ENCODE data around the gene NUDT12. TPM values are rescaled to one million over a fixed set of nuclear protein-coding genes. Genes with fewer than 3 reads are reported as not detected.

Gene NUDT12
- total RNA-seq, 4 donors from 2014 or later, result 3.5 to 14.3 (median 5.8) TPM

DNA sequence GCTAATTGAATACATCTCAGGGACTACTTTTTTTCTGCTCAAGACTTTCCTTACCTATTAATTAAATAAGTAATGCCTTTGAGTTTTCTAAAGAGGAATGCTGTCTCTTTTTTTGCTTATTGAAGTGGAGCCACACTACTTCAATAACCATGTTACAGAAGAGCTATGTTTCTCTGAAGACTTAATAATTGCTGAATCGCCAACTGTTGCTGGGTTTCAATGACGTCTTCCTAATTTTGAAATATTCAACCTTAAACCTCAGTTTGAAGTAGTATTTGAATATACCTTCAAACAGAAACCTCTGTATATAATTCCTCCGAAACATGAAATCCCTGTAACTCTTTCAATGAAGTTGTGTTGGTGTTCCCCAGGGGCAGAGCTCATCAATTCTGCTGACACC, 21.0 kb downstream of the NUDT12 start:
- TF ChIP-seq, protein P1, sequence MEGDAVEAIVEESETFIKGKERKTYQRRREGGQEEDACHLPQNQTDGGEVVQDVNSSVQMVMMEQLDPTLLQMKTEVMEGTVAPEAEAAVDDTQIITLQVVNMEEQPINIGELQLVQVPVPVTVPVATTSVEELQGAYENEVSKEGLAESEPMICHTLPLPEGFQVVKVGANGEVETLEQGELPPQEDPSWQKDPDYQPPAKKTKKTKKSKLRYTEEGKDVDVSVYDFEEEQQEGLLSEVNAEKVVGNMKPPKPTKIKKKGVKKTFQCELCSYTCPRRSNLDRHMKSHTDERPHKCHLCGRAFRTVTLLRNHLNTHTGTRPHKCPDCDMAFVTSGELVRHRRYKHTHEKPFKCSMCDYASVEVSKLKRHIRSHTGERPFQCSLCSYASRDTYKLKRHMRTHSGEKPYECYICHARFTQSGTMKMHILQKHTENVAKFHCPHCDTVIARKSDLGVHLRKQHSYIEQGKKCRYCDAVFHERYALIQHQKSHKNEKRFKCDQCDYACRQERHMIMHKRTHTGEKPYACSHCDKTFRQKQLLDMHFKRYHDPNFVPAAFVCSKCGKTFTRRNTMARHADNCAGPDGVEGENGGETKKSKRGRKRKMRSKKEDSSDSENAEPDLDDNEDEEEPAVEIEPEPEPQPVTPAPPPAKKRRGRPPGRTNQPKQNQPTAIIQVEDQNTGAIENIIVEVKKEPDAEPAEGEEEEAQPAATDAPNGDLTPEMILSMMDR (IDR thresholded peaks at IDR 0.05), result no peak
- DNase-seq (ENCODE audit: low spot score) (no peak), ATAC-seq (ENCODE audit: low FRiP score) (no peak)

DNA sequence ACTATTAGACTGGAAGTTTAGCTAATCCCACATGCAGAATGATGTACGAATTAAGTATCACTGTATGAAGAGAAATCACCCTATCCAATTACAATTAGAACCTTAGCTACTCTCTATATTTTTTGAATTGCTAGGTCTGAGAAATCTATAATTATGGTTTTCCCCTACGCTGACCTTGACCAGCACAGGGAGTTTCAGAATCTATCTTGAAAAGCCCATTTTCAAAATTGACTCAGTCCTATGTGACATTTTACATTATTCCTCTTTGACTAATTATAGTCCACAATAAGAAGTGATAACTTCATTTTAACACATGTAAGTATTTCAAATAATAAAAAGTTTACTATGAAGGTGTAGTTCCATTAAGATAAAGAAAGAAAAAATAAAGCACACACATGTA, 21.5 kb downstream of the NUDT12 start:
- no peak for DNase-seq (ENCODE audit: low spot score)
- TF ChIP-seq, protein P1 (IDR thresholded peaks at IDR 0.05), result no peak
- no peak for ATAC-seq (ENCODE audit: low FRiP score)

DNA sequence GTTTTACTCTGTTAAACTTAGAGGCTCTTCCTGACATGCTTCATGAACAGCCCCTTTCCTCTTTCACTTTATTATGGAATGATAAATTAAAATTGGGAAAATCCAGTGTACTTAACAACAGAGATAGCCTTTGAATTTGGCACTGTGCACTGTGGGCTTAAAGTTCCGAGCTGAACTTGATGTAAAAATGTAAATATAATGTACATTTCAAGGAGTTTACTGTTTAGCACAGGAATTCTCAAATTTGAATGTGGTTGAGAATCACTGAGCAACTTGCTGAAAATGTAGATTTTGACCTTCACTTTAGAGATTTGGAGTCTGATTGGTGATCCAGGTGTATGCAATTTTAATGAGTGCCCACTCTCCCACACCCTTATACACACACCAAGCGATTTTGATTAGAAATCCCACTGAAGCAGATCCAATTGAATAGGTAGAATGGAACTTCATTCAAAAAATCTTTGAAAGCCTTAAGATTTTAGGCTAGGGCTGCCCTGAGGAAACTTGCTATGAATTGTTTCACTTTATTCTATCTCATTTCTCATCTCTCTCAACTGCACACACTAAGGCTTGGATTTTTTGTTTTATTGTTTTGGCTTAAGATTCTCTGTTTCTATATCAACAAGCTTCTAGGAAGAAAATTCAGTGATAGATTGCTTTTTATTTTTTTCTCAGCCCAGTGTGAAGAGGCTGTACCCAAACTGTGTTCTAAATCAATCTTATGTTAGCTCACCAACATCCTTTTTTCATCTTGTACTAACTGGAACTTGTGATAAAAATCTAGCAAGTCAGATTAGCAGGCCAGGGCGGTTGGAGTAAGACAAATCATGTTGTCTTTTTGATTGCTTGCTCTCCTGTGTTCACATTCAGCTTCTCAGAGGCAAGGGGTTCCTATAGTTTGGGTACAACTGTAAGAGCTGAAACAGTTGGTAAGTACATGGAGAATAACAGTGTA, 22.9 kb downstream of the NUDT12 start:
- ATAC-seq (ENCODE audit: low FRiP score), result no peak
- DNase-seq (ENCODE audit: low spot score), result no peak
- TF ChIP-seq, protein P1 (IDR thresholded peaks at IDR 0.05), result no peak

DNA sequence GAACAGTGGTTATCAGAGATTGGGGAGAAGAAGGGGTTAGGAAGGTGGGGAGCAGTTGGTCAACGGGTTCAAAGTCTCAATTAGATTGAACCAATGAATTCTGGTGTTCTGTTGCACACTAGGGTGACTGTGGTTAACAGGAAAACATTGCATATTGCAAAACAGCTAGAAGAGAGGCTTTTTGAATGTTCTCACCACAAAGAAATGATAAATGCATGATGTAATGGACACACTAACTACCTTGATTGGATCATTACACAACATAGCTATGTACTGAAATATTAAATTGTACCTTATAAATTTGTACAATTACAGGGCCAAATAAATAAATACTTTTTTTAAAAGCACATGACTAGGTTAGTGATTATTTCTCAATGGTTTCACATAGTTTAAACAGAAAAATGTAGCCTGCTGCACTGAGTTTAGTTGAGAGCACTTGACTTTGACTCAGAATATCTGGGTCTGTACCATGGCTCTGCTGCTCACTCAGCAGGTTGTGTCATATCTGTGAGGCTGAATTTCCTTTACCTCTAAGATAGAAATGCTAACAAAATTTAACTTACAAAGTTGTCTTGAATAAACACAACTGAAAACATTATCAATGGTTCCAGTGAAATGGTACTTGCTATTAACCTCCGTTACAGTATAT, 30.4 kb downstream of the NUDT12 start:
- no peak for ATAC-seq (ENCODE audit: low FRiP score)
- DNase-seq (ENCODE audit: low spot score), result no peak
- TF ChIP-seq, protein P1 (IDR thresholded peaks at IDR 0.05), result no peak

DNA sequence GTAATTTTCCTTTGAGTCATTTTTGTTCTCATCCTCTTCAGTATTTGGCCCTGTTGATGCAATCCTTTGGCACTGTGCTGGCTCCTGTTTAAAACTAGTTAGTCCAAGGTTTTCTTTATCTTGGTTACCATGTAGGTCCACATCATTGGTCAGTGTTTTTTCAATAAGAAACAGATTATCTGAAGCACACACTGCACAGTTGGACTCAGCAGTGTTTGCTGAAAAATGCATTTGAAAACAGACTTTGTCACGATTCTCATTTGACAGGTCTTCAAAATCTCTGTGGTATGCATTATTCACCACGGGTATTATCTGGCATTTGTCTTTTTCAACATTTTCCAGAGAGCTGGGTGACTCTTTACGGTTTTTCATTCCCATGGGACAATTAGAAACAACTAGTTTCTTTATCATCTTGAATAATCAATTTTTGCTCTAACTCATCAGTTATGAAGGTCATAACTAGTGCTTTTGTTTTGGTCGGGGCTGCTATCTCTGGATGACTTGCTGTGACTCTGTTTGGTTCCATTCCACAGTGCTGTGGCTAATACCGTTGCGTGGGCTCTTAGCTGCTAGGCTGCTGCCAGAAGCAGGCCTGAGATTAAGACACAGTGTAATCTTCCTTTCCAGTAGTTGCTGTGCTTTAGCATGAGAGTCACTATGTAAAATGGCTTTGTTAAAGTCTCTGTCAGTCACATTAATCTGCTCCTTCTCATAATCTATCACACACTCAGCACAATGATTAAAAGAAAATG, 36.2 kb downstream of the NUDT12 start:
- ATAC-seq (ENCODE audit: low FRiP score) (no peak), DNase-seq (ENCODE audit: low spot score) (no peak)
- TF ChIP-seq, protein P1 (IDR thresholded peaks at IDR 0.05), result no peak

DNA sequence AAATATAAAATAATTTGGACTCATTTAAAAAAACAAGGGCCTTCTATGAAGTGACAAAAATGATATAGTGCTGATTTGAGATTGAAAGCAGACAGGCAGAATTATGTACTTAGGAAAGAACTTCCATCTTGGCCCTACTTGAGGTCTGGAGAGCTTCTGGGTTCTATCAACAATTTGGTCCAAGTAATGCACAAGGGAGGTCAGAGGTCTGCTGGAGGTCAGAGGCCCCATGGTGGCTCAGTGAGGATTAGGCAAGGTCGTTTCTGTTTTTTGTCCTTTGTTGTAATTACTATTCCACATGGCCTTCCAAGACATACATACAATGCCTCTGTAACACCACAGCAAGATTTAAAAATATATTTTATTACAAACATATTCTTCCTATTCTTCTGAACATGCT, 37.2 kb downstream of the NUDT12 start:
- DNase-seq (ENCODE audit: low spot score), result no peak
- no peak for ATAC-seq (ENCODE audit: low FRiP score)
- TF ChIP-seq, protein P1 (IDR thresholded peaks at IDR 0.05), result no peak
